ENCODE results near the gene CYP2W1.

The CYP2W1 gene

DNA sequence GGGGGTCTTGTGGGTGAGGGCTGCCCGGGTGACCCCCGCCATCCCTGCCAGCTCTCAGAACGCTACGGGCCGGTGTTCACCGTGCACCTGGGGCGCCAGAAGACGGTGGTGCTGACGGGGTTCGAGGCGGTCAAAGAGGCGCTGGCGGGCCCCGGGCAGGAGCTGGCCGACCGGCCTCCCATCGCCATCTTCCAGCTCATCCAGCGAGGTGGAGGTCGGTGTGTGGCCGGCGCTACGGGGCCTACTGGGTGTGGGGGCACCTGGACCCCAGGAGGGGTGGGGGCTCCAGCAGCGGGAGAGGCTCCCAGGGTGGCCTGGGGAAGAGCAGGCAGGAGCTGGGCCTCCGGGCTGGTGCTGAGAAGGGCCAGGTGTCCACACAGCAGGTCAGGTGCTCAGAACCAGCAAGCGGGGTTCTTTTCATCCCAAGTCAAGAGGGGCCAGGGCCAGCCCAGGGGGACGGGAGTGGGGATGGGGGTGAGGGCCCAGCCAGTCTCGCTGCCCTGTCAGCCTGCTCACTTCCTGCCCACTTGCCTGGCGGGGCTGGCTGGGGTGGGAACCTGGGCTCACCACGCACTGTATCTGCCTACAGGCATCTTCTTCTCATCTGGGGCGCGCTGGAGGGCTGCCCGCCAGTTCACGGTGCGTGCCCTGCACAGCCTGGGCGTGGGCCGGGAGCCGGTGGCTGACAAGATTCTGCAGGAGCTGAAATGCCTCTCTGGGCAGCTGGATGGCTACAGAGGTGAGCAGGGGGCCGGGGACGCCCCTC, 1.6 kb downstream of the CYP2W1 start:
- no peak for DNase-seq

DNA sequence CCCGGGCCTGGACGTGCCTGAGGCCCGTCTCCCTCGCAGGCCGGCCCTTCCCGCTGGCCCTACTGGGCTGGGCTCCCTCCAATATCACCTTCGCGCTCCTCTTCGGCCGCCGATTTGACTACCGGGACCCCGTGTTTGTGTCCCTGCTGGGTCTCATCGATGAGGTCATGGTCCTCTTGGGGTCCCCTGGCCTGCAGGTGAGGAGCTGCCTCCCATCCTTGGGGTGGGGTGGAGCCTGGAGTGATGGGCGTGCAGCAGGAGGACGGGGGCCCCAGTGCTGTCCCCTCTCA, 2.1 kb downstream of the CYP2W1 start:
- DNase-seq = no peak

DNA sequence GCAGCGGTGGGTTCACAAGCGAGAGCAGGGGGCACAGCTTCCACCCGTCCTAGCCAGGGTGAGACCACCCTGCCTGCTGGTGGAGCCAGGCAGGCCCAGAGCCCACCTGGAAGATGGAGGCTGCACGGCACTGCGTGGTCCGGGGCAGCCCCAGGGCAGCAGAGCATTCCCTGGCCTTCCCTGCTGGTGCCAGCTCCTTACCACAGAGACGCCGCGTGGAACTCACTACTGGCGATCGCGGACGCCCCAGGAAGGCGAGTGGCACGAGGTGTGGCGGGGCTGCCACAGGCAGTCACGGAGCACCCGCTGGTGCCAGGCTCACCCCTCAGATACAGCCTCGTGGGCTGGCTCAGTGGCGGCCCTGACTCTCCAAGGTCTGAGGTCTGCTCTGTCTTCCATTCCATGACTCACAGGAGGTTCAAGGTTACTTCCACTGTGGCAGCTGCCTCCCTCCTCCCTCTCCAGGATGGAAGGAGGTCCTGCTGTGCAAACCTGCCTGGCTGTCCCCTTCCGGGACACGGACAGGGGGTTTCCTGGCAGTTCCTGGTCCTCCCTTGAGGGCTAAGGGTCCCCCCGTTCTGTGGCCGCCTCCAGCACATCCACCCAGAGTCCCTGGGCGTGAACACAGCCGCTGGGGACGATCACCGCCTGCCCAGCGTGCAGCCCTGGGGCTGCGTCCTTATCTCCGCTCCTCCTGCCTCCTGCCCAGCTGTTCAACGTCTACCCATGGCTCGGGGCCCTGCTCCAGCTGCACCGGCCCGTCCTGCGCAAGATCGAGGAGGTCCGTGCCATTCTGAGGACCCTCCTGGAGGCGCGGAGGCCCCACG, 3.1 kb downstream of the CYP2W1 start:
- no peak for DNase-seq

DNA sequence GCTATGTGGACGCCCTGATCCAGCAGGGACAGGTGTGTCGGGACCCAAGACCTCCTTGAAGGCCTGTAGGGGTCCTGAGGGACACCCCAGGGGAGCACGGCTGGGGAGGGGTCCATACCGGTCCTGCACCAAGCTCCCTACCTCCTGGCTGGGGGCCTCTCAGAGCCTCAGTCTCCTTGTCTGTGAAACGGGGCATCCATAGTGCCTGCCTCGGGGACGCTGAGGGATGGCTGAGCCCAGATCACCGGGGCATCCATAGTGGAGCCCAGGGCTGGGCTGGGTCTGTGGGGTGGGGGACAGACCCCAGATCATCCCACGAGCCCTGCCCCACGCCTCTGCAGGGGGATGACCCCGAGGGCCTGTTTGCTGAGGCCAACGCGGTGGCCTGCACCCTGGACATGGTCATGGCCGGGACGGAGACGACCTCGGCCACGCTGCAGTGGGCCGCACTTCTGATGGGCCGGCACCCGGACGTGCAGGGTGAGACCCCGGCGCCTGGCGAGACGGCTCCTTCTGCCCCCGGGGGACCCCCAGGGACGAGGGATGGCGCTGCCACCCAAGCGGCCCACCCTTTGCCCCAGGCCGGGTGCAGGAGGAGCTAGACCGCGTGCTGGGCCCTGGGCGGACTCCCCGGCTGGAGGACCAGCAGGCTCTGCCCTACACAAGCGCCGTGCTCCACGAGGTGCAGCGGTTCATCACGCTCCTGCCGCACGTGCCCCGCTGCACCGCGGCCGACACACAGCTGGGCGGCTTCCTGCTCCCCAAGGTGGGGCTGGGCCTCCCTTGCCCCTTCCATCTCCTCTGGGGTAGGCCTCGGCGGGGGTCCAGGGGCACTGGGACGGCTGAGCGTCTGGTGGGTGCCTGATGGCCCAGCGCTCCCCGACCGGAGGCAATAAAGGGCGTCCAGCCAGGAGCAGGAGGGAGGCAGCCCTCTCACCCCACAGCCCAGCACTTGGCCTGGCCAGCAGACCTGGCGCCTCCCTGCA, 4.1 kb downstream of the CYP2W1 start:
- DNase-seq = no peak

DNA sequence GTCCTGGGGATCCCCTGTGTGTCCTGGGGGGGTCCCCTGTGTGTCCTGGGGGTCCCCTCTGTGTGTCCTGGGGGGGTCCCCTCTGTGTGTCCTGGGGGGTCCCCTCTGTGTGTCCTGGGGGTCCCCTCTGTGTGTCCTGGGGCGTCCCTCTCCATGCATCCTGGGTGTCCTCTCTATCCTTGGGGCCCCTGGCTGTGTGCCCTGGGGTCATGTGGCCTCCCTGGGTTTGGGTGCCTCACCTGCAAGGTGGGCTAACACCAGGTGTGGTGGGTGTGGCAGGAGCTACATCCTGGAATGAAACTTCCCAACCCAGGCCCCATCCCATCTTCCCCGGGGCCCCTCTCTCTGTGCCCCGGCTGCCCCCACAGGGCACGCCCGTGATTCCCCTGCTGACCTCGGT, 4.9 kb downstream of the CYP2W1 start:
- no peak for DNase-seq

DNA sequence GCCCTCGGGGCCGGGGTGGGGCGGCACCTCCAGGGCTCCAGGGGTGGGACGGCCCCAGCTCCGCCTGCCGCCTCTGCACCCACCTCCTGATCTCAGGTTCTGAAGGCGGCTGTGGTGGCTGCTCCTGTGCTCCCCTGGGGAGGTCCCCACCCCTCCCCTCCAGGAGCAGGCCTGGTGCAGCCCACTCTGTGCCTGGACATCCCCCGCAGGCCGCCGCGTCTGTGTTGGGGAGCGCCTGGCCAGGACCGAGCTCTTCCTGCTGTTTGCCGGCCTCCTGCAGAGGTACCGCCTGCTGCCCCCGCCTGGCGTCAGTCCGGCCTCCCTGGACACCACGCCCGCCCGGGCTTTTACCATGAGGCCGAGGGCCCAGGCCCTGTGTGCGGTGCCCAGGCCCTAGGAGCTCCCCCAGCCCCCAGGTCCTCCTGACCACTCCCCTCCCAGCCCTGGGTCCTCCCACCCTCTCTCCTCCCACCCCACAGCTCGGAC, 5.5 kb downstream of the CYP2W1 start:
- no peak for DNase-seq

DNA sequence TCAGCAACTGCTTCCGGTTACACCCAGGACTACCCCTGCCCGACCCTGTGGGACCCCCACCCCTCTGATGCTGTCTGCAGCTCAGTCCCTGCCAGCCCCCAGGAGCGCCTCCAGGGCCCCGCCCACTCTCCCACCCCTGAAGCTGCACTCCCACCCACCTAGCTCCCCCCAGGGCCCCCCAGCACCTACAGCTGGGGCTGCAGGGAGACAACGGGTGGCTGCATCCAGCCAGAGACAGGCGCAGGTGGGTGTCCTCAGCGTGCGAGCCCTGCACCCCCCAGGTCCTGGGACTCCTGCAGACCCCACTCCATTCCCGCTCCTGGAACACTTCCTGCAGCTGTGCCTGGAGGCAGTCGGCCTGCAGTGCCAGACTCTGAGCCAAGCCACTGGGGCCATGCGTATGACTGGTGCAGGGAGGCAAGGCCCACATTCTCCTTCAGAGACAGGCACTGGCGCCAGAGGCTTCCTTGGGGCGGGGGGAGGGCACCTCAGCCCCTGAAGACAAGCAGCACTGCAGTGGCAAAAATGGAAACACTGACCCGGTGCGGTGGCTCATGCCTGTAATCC, 6.1 kb downstream of the CYP2W1 start:
- no peak for DNase-seq

DNA sequence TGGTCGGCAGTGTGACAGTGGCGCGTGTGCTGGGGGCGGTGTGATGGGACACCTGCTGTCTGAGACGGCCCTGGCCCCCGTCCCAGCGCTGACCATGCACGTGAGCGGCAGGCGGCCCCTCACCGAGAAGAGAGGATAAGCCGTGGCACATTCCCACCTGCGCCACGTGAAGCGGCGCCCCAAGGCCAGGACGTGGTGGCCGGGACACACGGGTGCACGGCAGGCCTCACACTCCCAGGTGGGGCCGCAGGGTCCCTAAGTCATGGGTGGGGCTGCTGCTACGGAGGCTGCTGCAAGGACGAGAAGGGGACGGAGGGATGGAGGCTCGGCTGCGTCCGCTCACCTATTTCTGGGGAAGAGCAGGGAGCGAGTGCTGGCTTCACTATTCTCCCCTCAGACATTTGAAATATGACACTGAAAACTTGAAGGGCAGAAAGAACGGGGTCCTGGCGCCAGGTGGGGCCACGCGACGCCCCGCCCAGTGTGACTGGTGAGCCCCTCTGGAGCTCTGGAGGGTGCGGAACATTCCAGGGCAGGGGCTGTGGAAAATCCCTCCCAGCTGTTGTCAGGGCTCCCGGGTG, 7.5 kb downstream of the CYP2W1 start:
- DNase-seq = no peak

DNA sequence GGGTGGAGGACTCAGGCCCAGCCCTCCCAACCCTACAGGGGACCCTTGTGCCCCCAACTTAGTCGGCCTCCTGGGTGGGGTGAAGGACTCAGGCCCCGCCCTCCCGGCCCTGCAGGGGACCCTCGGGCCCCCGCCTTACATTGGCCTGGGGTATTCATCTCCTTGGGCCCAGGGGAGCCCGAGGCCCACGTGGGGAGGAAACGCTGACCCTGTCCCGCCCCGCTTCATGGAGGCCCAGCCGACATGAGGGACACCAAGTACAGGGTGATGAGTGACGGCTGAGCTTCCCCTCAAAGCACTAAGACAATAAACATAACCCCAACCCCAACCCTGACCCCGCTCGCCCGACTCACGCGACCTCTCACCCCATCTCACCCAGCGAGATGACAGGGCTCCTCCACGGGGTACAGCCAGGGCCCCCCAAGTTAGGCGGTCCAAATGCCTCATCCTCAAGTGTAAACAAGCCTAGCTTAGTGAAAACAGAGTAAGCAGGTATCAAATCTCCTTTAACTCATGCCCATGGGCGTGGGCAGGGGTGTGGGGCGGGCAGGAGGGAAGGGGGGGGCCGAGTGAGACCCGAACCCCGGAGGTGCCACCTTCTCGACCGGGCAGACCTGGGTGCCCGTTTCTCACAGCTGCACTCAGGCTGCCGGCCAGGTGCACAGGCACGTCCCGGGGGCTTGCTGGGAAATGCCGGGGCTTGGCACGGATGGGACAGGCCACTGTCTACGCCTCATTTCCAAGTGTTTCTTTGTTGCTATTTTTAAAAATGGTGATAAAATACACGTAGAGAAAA, 8.2 kb downstream of the CYP2W1 start:
- no peak for DNase-seq

DNA sequence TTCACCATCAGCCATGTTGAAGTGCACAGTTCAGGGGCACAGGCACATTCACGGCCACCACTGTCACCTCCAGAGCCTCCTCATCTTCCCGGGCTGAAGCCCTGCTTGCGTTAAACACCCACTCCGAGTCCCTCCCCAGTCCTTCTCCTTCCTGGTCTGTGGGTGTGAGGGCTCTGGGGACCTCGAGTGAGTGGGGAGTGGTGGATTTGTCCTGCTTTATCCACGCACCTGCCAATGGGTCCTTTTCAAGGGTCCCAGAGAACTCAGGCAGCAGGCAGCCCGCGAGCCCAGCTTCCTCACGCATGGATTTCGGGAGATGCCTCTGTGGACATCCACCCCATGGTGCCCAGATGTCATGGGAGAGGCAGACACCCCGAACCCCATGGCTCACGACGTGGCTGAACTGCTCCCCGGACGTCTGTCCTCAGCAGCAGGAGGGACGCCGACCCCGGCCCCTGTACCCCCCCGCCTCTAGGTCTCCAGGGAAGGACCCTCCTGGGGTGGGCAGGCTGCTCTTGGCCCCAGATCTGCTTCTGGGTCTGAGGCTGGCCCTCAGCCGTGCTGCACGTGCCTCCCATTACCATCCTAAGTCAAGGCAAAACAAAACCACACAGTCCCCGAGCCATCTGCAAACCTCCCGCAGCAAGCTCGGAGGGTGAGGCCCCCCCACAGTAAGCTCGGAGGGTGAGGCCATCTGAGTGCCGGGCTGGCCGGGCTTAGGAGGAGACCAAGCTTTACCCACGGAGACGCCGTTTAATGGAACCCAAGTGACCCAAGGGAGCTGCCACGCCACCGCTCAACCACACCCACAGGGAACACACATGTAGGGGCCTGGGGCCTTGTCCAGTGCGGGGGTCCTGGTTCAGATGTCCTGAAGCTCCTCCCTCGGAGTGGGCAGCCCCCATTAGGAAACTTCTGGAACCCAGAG, 9.0 kb downstream of the CYP2W1 start:
- DNase-seq = no peak

DNA sequence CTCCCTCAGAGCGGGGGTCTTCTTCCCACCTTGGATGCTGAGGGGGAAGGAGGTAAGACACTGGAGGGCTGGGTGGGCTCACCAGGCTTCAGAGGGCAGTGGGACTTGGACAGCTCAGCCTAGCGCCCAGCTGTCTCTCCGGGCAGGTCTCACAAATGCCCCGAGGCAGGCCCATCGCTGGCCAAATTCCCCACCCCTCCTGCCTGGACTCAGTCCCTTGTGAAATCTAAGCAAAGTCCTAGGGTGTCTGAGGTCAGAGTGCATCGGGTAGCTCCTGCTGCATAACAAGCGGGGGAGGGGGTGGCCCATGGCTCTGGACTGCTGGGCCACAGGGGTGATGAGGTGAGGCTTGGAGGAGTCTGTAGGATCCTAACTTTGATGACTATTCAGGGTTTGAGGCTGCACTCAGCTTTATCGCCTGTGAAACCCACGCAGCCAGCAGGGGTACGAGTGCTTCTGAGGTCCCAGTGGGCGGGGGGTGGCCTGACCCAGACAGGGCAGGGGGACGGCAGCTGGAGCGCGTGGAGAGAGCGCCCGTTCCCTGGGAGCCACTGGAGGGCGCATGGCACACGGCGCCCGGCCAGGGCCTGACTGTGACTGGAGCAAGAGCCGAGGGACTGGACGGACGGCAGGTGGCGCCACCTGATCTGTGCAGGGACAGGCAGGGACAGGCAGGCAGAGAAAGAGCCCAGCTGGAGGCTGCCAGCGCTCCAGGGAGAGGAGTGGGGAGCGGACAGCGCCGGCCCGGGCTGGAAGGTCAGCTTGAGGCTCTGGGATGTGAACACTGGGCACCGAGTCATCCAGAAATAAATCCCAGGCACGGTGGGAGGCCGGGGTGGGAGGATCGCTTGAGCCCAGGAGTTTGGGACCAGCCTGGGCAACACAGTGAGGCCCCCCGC, 10.0 kb downstream of the CYP2W1 start:
- peak; percentile 42 for DNase-seq

DNA sequence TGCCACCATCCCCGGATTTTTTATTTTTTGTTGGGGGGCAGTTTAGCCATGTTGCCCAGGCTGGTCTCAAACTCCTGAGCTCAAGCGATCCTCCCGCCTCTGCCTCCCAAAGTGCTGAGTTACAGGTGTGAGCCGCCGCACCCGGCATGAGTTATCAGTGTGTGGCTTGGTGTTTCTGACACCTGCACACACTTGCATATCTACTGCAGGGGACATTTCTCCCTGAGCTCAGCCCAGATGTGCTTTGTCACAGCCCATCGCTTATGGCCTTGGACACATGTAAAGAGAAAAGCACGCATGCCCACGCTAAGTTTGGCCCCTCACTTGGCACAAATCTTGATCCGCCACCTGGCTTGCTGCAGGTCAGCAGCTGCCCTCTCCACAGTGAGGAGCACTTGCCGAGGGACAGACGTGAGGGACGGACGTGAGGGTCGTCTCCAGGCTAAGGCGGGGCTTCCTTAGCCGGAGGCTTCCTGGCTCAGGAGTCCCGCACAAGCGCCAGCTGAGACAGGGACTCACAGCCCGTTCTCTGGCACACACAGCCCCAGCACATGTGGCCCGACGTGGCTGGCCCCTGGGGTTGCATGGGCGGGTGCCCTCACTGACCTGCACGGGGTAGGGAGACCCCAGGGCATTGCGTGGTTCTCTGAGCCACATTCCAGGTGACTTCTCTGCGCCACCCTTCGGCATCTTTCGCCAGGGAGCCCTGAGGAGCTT, 11.8 kb downstream of the CYP2W1 start:
- DNase-seq = no peak

DNA sequence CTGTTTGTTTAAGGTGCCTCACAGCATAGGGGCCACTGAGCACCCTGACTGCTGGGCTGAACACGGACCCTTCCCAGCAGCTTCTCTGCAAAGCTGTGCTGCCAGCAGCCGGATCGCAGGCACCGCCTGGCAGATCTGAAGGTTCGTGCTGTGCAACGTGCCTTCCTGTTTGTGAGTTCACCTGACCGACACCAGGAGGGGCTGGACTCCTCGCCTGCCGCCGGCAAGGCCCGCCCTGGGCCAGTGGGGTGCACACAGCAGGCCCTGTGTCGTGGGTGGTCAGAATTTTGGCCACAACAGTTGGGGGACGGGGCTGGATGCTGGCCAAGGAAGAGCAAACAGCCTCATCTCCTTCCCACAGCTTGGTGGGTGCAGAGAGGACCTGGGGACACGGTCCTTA, 12.6 kb downstream of the CYP2W1 start:
- DNase-seq = no peak

DNA sequence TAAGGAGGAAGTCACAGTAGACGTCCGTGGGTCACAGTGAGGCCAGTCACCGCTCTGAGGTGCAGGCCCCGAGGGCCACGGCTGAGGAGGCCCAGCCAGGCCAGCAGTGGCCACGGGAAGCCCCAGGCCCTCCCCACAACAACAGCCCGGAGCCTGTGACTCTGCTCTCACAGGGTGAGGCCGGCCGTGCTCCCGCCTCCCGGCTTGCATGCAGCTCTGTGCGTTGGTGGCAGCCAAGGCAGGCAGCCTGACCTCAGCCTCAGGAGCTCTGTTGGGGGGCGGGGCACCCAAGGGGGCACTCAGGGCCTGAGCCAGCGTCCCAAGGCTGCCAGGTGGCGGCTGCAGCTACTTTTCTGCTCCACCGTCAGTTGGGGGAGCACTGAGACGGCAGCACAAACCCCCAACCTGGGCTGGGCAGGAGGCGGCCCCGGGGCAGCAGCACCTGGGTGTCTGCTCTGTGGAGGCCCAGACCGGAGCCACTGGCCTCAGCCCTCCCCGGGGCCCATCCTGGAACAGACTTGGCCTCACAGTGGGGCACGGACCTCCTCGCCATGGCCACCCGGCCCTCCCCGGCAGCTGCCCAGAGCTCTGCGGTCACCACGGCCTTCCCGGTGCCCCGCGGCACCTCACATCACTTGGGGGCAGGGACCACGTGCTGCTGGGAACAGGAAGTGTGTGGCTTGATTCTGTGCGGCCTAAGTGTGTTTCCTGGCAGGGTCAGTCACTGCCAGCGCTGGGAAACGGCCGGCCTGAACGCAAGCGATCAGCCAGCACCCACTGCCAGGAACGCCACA, 13.3 kb downstream of the CYP2W1 start:
- DNase-seq = no peak

DNA sequence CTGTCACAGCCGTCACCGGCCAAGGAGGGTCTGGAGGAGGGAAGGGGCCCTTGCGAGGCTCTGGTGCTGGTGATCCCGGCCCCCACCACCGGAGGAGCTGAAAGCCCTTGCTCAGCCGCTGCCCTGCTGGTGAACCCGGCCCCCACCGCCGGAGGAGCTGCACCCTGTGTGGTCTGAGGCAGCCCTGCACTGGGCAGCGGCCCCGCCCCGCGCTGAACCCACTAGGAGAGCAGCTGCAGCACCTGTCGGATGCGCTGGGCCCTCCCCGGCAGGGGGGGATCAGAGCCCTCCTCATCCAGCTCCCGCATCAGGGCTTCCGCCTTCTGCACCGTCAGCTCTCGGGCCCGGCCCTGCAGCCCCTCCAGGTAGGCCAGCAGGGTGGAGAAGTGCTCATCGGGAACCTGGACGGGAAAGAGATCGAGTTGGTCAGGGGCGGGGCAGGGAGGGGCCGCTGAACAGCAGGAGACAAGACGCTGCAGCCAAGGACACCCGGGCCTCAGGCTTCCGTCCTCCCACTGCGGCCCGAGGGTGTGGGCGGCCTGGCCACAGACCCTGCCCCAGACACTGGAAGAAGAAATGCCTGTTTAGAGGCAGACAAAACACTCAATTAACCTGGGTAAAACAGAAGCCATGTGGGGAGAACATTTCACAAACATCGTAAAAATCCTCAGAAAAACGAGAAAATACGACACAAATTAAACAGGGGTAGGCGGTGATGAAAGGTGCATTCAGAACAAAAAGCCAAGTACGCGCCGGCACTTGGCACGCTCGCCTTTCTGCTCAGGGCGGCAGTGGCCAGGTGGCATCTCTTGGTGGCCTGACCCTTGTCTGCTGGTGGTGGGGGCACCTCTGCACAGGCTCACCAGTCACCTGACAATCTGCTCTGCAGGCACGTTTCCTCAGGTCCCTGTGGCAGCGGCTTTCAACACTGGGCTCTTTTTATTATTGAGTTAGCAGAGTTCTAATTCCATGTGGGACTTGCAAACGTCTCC, 14.7 kb downstream of the CYP2W1 start:
- DNase-seq = peak; percentile 33

DNA sequence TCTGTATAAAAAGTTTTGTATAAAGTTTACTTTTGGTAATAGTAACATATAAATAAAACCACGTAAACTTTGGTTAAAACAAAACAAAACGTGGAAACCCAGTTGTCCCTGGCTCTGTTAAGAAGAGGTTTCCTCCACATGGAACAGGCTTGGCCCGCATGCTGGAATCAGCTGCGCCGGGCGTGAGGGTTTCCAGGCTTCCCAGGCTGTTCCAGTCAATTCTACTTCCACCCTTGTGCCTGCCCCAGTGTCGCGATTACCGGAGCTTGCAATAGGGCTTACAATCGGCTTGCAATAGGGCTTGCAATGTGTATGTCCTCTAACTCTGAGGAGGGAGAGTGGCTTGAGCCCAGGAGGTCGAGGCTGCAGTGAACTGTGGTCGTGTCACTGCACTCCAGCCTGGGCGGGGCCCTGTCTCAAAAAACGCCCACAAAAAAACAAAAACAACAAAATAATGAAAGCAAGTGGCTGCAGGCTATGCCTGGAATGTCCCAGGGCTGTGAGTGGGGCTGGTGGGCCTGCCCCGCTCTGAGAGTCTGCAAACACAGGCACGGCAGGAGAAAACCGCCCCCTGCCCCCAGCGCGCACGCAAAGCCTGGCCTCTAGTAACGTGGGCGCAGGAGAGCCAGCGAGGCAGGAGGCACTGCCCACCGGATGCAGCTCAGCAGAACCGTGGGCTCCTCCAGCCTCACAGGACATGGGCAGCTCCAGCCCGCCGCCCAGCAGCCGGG, 16.3 kb downstream of the CYP2W1 start:
- DNase-seq = no peak
